HepG2 (cell line): Measurements from ENCODE around the gene TFG. TPM values are rescaled to one million over a fixed set of nuclear protein-coding genes. Genes with fewer than 3 reads are reported as not detected.

ENCODE experiments used
- ATAC-seq: fragments of 200-7000 bp; cut with Tn5 transposase; 3 replicates; pipeline ENCODE4 v1.9.1; 2020; ENCODE audit warnings: mild to moderate bottlenecking, moderate library complexity
- BruUV-seq: library from RNA; stranded (reverse); fragments of 400-500 nt; replicated peaks from 2 replicates; lab custom pipeline; 2021; lab: Mats Ljungman, UMichigan
- CTCF ChIA-PET: fragments of 300-600 bp; formaldehyde crosslinking; extraction: SDS; loops from one replicate; lab custom pipeline; 2021; ENCODE audit warnings: low total read pairs, inconsistent platforms, low intra/inter-chr PET ratio; lab: Yijun Ruan, JAX
- POLR2A ChIA-PET: fragments of 350-600 bp; sonication (Branson Sonifier 250); formaldehyde crosslinking; loops from one replicate; lab custom pipeline; 2020; ENCODE audit warnings: antibody characterized with exemption, inconsistent platforms; lab: Yijun Ruan, JAX
- DNase-seq: peaks from one replicate; pipeline ENCODE4 v3.0.0-alpha.2; 2015; ENCODE audit warnings: low spot score
- FAIRE-seq: peaks from 3 replicates; lab custom pipeline; 2011; peaks lifted over from hg19 to GRCh38; lab: Jason Lieb, UNC
- H2AFZ ChIP-seq: one replicate; pipeline ENCODE4 v1.6.1; 2011; ENCODE audit warnings: low read length, inconsistent platforms
- H3K27ac ChIP-seq: fragments of 300-600 bp; 3 replicates; pipeline ENCODE4 v1.8.0; 2011; ENCODE audit warnings: mixed run types, mild to moderate bottlenecking, mixed read lengths, low read length, inconsistent platforms; ENCODE audit not compliant: insufficient read depth; ENCODE audit errors: extremely low read length
- H3K27me3 ChIP-seq, 2 experiments: fragments of 200-600 bp in 1 of 2; 2 replicates in 1 of 2; 3 replicates in 1 of 2; pipeline versions ENCODE4 v1.6.0 to v1.8.0; 2011; ENCODE audit warnings: low read length in 2 of 2, mild to moderate bottlenecking in 2 of 2, moderate library complexity in 2 of 2, inconsistent platforms in 1 of 2; ENCODE audit not compliant: insufficient read depth in 2 of 2, control insufficient read depth in 1 of 2
- H3K36me3 ChIP-seq, 2 experiments: fragments of 200-600 bp in 1 of 2; replicated peaks in 1 of 2; 2 replicates in 1 of 2; 3 replicates in 1 of 2; pipeline versions ENCODE4 v1.5.1 to v1.8.0; 2011; ENCODE audit warnings: low read length in 2 of 2, inconsistent platforms in 1 of 2; ENCODE audit not compliant: insufficient read depth in 2 of 2, control insufficient read depth in 1 of 2
- H3K4me1 ChIP-seq: 2 replicates; pipeline ENCODE4 v1.5.1; 2012; ENCODE audit warnings: low read length, inconsistent platforms; ENCODE audit not compliant: insufficient read depth
- H3K4me2 ChIP-seq: 2 replicates; pipeline ENCODE4 v1.6.0; 2011; ENCODE audit warnings: low read depth, low read length, inconsistent platforms
- H3K4me3 ChIP-seq, 3 experiments: fragments of 200-600 bp in 1 of 3; sonication (generic), shearing (Covaris generic) in 1 of 3; replicated peaks in 1 of 3; 2 replicates each; pipeline ENCODE4 v1.5.1; 2011 to 2016; ENCODE audit warnings: low read length in 3 of 3, inconsistent platforms in 2 of 3, low read depth in 2 of 3, mild to moderate bottlenecking in 2 of 3, control low read depth in 1 of 3, mixed read lengths in 1 of 3; ENCODE audit not compliant: insufficient read depth in 1 of 3
- H3K79me2 ChIP-seq: one replicate; pipeline ENCODE4 v1.6.1; 2011; ENCODE audit warnings: low read length, inconsistent platforms; ENCODE audit not compliant: insufficient read depth
- H3K9ac ChIP-seq: 2 replicates; pipeline ENCODE4 v1.6.0; 2011; ENCODE audit warnings: mild to moderate bottlenecking, low read depth, low read length, inconsistent platforms; ENCODE audit not compliant: insufficient read depth
- H3K9me3 ChIP-seq: 2 replicates; pipeline ENCODE4 v1.5.1; 2012; ENCODE audit warnings: mild to moderate bottlenecking, low read length
- H4K20me1 ChIP-seq: 2 replicates; pipeline ENCODE4 v1.6.0; 2011; ENCODE audit warnings: inconsistent platforms, mild to moderate bottlenecking, low read length, moderate library complexity; ENCODE audit not compliant: insufficient read depth
- ATF3 ChIP-seq: sonication (generic); formaldehyde crosslinking; IDR thresholded peaks from 2 replicates; pipeline ENCODE4 v1.4.0; 2020; ENCODE audit warnings: missing genetic modification reagents
- CREBL2 ChIP-seq: sonication (generic); formaldehyde crosslinking; IDR thresholded peaks from 2 replicates; pipeline ENCODE4 v1.8.1; 2023; ENCODE audit warnings: missing genetic modification reagents, mild to moderate bottlenecking, borderline replicate concordance
- EHMT2 ChIP-seq: fragments of 200-600 bp; sonication (generic); IDR thresholded peaks from 2 replicates; pipeline ENCODE4 v1.7.0; 2017; ENCODE audit warnings: antibody characterized with exemption, low read depth, low read length, borderline replicate concordance
- HDAC6 ChIP-seq: fragments of 200-600 bp; sonication (generic); IDR thresholded peaks from 2 replicates; pipeline ENCODE4 v1.7.0; 2017; ENCODE audit warnings: mild to moderate bottlenecking, antibody characterized with exemption, low read length, low read depth
- HMGA1 ChIP-seq: sonication (generic); formaldehyde crosslinking; conservative IDR thresholded peaks from 2 replicates; pipeline ENCODE4 v1.4.0; 2020; ENCODE audit warnings: missing genetic modification reagents
- HNF1A ChIP-seq, 2 experiments: sonication (generic) in 1 of 2; formaldehyde crosslinking in 1 of 2; IDR thresholded peaks; 2 replicates each; pipeline versions ENCODE4 v1.4.0 to v1.6.1; 2016 to 2020; ENCODE audit warnings: borderline replicate concordance in 1 of 2, low read depth in 1 of 2, mild to moderate bottlenecking in 1 of 2, missing genetic modification reagents in 1 of 2
- KMT2A ChIP-seq: sonication (generic); formaldehyde crosslinking; IDR thresholded peaks from 2 replicates; pipeline ENCODE4 v1.4.0; 2020; ENCODE audit warnings: missing genetic modification reagents
- MEIS2 ChIP-seq: sonication (generic); formaldehyde crosslinking; IDR thresholded peaks from 2 replicates; pipeline ENCODE4 v1.9.0; 2021; ENCODE audit warnings: mild to moderate bottlenecking, missing genetic modification reagents
- MTERF4 ChIP-seq: sonication (generic); formaldehyde crosslinking; IDR thresholded peaks from 2 replicates; pipeline ENCODE4 v1.8.0; 2023; ENCODE audit warnings: mild to moderate bottlenecking, missing genetic modification reagents
- PITX1 ChIP-seq: sonication (generic); formaldehyde crosslinking; IDR thresholded peaks from 2 replicates; pipeline ENCODE4 v1.5.1; 2020; ENCODE audit warnings: mild to moderate bottlenecking, missing genetic modification reagents
- TFE3 ChIP-seq: IDR thresholded peaks from 2 replicates; pipeline ENCODE4 v1.6.1; 2016
- ZBTB8A ChIP-seq: sonication (generic); formaldehyde crosslinking; IDR thresholded peaks from 2 replicates; pipeline ENCODE4 v1.4.0; 2020; ENCODE audit warnings: mild to moderate bottlenecking, low read depth, missing genetic modification reagents, borderline replicate concordance
- ZNF746 ChIP-seq: sonication (generic); formaldehyde crosslinking; IDR thresholded peaks from 2 replicates; pipeline ENCODE4 v1.8.0; 2022; ENCODE audit warnings: mild to moderate bottlenecking, missing genetic modification reagents
- ZNF792 ChIP-seq: IDR thresholded peaks from 2 replicates; pipeline ENCODE4 v1.6.1; 2016
- ZNF839 ChIP-seq: sonication (generic); formaldehyde crosslinking; IDR thresholded peaks from 2 replicates; pipeline ENCODE4 v1.4.0; 2020; ENCODE audit warnings: missing genetic modification reagents, mild to moderate bottlenecking, borderline replicate concordance
- WGBS: methylation state at CpG from one replicate; pipeline ENCODE4 v1.1.6; 2017; ENCODE audit warnings: low lambda C conversion rate; 5-methylcytosine and 5-hydroxymethylcytosine counted together
- in situ Hi-C: cut with HindIII; loops from 2 replicates; pipeline ENCODE4 v1.10.0; 2017; ENCODE audit warnings: low pct_unique_long_range_greater_than_20kb; ENCODE audit not compliant: extremely low pct_ligation_motif_present
- intact Hi-C: fragments of 100-400 bp; cut with micrococcal nuclease; formaldehyde crosslinking; loops from one replicate; pipeline ENCODE4 v1.10.0; 2022; ENCODE audit not compliant: unreplicated experiment
- polyA plus RNA-seq, 8 experiments: library from polyadenylated mRNA; depleted of rRNA in 3 of 8; stranded (reverse) in 7 of 8; unstranded in 1 of 8; fragments of >200 nt; fragmentation: Illumina TruSeq in 4 of 8; extraction: Trizol in 4 of 8; gene quantifications; 2 replicates each; pipeline versions ENCODE4 v1.2.1 to v1.2.3, GENCODE V29; 2011 to 2016; ENCODE audit warnings: low read depth in 4 of 8, missing spikeins in 1 of 8, mixed read lengths in 1 of 8; ENCODE audit not compliant: insufficient read depth in 1 of 8
- total RNA-seq, 5 experiments: library from RNA; depleted of rRNA; stranded (reverse); fragments of >200 nt; fragmentation: Illumina TruSeq; extraction: Trizol; gene quantifications; 2 replicates each; pipeline ENCODE4 v1.2.3, GENCODE V29; 2016; ENCODE audit warnings: low read depth in 1 of 5

Gene TFG
- total and polyA plus RNA-seq, 2 of the 13 experiments (the other 11 are each of a cell fraction or from before 2014, with no cell fraction given), result 53.6 to 71.7 TPM

GRCh38 chr3:100743535-100743934 lies 34.2 kb downstream of the TFG start (continued):
- TF ChIP-seq HNF1A (IDR thresholded peaks at IDR 0.05; ENCODE audit: low read depth), result no peak
- no peak for TF ChIP-seq HNF1A (CRISPR knock-in tag; IDR thresholded peaks at IDR 0.05; ENCODE audit: borderline replicate concordance)

- no TSS peak for BruUV-seq
- Histone ChIP-seq H3K4me2 (no peak overlapping the region), H3K4me3 (no peak overlapping the region), H3K27ac (no peak overlapping the region), H3K79me2 (no peaks in the 10 kb centered on the region), H3K4me1 (no peaks in the 10 kb centered on the region), H2AFZ (no peak overlapping the region), H3K27me3 (no peaks in the 10 kb centered on the region), H4K20me1 (no peaks in the 10 kb centered on the region; the same call in 1 of the 2 replicates), H3K36me3 (peaks cover 15 to 81% of the 10 kb centered on the region in 2 experiments), H3K9ac (no peak overlapping the region), H3K9me3 (no peaks in the 10 kb centered on the region)
- 92% methylated on average over 2 of the region's 2 CpGs for WGBS
- ChIA-PET CTCF (no interaction called here), POLR2A (interaction anchor here (1.1 kb wide), 1 partner anchor 35 kb away, joined by 3 read pairs; the partner anchor contains the start of gene TFG)
- in situ Hi-C loops (no loop called here), intact Hi-C loops (no loop called here)
- DNase-seq, result no peak
- ATAC-seq, result no peak
- FAIRE-seq, result no peak
- TF ChIP-seq HMGA1 (CRISPR knock-in tag) (no peak), MEIS2 (CRISPR knock-in tag) (no peak), PITX1 (CRISPR knock-in tag) (no peak), ZNF746 (CRISPR knock-in tag) (no peak), ZBTB8A (CRISPR knock-in tag) (no peak), ATF3 (CRISPR knock-in tag) (no peak), CREBL2 (no peak), ZNF839 (CRISPR knock-in tag) (no peak), HDAC6 (no peak), EHMT2 (no peak), ZNF792 (CRISPR knock-in tag) (no peak), KMT2A (CRISPR knock-in tag) (no peak), TFE3 (no peak), MTERF4 (CRISPR knock-in tag) (no peak)
Observed at GRCh38 chr3:100744671-100745070, 35.4 kb downstream of the TFG start.
